Ramos (cell line): ENCODE data around the gene PTPRE.

ENCODE experiments used
- in situ Hi-C: fragments of 300-500 bp; cut with MboI; formaldehyde crosslinking; loops from one replicate; pipeline ENCODE4 v1.14.3; 2022; ENCODE audit warnings: low sequenced_read_pairs; ENCODE audit not compliant: unreplicated experiment

The PTPRE gene, protein sequence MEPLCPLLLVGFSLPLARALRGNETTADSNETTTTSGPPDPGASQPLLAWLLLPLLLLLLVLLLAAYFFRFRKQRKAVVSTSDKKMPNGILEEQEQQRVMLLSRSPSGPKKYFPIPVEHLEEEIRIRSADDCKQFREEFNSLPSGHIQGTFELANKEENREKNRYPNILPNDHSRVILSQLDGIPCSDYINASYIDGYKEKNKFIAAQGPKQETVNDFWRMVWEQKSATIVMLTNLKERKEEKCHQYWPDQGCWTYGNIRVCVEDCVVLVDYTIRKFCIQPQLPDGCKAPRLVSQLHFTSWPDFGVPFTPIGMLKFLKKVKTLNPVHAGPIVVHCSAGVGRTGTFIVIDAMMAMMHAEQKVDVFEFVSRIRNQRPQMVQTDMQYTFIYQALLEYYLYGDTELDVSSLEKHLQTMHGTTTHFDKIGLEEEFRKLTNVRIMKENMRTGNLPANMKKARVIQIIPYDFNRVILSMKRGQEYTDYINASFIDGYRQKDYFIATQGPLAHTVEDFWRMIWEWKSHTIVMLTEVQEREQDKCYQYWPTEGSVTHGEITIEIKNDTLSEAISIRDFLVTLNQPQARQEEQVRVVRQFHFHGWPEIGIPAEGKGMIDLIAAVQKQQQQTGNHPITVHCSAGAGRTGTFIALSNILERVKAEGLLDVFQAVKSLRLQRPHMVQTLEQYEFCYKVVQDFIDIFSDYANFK

DNA sequence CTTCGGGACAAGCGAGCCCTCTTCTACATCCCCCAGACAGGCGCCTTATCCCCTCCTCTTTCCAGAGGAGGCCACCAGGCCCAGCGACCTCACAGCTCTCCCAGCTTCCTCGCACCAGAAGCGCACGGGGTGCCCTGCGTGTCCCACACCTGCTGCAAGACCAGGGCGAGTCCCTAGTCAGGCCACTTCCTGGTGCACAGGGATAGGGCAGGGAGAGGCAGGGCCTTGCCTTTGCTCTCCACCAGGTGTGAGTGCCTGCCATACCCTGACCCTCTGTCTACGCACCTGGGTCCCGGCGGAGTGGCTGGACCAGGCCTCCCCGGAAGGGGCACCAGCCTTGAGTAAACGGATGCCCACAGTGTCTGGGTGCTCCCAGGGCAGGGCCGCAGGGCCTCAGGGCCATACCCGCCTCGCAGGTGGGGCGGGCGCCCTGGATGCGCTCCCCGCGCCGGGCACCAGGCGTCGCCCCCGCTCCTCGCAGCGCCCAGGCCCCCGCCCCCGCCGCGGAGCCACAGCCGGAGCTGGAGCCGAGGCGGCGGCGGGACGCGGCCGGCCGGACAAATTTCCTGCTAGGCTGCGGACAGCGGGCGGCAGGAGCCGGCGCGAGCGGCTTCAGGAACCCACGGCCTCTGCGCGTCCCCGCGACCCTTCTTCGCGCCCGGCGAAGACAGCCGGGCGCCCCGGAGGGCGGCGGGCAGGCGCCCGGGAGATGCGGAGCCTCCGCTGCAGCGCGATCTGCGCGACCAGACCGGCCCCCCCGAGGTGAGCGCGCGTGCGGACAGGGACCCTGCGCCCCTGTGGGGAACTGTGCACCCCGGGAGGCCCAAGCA is at the start of gene PTPRE:
TSS of gene PTPRE (plus strand) at position 556 of the 830 bp plus-strand sequence. CDS start 133,779 bp downstream, outside the sequence.
- in situ Hi-C loops: no loop called here

DNA sequence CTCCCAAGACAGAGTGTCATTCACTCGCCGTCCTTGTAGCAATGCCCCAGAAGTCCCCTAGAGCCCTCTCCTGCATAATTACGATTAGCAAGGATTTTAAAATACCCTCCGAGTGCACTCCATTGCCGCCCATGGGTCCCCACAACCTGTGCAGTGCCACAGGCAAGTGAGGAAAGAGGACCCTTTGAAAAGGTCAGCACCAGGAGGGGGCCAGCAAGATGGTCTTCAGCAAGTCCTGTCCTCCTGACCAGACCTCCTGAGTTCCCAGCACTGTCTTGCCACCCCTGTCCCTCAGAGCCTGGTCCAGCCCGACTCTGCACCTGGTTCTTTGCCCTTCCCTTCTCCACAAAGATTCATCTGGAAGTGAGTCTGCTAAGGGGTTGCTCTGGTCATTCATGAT is 46.3 kb upstream of the PTPRE start:
- in situ Hi-C loops: no loop called here

DNA sequence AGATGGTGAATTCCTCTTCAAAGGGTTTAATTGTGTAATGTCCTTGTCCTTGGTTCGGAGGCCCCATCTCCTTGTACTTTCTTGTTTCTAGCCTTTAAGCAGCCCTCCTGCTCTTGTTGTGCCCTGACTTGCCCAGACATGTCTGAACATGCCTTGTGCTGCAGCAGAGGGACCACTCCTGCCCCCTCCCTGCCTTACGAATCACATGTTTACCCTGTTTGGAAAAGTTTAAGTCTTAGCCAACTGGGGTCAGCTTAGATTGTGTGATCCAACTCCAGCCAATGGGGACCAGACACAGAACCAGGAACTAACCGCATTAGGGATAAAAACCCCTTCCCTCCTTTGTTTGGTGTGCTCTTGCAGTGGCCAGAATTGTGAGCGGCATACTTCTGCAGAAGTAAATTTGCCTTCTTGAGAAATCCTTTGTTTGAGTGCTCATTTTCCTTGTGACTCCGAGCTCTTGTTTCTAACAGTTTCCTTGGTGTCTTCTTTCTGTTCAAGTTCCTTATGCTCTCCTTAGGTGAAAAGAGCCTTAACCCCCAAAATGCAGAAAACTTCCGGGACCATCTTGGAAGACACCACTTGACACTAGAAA is 43.6 kb upstream of the PTPRE start:
- in situ Hi-C loops: no loop called here

DNA sequence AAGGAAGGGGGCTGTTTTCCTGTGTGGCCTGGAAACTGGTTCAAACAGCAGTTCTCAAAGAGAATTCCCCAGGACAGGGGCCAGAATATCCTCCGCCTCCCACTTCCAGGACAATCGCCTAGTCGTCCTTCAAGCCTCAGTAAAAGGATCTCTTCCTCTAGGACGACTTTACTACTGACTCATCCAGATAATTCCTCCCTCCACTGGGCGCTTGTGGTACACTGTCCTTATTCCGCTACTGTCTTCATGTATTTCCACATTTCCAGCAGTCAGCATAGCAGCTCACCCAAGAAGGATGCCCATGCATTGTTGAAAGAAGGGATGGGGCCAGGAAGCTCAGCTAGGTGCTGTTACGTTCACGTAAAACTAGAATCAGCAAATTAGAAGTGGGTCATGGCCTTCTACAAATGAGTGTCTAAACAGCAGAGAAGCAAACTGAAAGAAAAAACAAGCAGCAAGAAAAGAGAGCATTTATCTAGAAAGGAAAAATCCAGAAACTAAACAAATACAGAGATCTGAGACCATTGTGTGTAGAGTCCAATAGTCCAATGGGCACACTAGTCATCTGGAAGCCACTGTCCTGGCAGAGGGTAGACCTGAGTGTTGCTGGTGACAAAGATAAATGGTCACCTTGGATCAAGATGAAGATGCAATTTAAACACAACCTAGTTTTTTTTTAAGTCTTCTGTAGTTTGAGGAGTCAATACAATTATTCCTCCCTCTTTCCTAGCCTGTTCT is 40.5 kb upstream of the PTPRE start:
- in situ Hi-C loops: no loop called here

DNA sequence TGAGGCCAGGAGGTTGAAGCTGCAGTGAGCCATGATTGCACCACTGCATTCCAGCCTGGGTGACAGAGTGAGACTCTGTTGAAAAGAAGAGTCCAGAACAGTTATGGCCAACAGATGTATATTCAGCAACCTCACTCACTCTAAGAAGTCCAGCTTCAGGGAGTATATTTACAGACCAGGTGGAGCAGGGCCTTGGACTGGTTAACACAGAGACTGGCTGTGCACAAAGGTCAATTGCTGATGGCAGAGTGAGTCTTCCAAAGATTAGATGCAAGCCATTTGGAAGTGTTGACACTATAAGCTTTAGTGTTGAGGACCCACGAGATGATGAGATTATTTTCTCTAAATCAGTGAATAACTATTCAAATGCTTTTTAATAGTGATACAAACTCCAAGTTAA is 39.1 kb upstream of the PTPRE start:
- in situ Hi-C loops: no loop called here

DNA sequence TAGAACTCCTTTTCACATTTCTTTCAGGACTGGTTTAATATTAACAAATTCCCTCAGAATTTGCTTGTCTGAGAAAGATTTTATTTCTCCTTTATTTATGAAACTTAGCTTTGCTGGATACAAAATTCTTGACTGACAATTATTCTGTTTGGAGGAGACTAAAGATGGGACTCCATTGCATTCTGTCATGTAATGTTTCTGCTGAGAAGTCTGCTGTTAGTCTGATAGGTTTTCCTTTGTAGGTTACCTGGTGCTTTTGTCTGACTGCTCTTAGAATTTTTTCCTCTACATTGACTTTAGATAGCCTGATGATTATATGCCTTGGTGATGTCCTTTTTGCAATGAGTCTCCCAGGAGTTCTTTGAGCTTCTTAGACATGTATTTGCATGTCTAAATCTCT is 37.6 kb upstream of the PTPRE start:
- in situ Hi-C loops: no loop called here

DNA sequence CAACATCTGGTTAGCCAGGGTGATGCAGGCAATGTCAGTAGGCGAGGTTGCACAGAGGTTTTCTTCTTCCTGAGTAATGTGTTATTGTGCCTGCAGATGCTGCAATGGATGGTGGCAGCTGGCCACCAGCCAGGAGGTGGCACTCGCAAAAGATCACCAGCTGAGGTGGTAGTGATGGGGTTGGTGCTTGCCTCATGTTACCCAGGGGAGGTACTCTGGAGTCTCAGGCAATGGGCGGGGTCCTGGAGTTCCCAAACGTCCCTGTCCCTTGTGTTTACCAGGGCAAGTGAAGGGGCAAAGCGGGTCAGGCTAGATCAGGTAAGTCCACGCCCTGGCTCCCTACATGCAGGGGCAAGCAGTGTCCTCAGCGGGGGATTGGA is 35.3 kb upstream of the PTPRE start:
- in situ Hi-C loops: no loop called here

DNA sequence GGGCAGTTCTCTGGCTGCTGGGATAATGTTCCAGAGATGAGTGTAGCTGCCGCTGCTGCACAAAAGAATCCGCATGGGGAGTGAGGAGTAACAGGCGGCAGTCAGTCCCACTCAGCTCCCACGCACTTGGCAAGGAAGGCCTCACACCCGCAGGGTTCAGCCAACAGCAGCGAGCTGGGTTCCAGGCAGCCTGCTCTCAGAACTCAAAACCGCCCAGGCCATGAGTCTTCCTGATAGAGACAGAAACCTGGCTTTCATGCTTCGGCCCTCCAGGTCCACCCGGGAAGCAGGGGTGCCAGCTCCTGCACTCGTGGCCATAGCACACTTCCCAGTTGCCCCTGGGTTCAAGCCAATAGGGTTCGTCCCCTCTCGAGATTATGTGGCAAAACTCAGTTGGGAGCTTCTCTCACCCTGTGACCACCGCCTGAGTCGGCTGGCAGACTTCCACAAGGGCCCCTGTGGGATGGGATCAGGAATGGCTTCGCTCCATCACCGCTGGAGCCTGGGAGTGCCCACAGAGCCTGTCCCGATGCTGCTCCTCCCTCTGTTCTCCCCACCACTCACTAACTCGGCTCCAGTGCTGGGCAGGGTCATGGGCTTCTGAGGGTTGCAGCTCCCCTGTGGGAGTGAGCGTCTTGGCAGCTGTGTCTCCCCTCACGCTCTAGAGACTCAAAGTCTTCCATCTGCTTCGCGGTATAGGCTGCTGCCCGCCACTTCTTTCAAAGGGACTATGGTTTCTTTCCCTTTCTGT is 34.7 kb upstream of the PTPRE start:
- in situ Hi-C loops: no loop called here

DNA sequence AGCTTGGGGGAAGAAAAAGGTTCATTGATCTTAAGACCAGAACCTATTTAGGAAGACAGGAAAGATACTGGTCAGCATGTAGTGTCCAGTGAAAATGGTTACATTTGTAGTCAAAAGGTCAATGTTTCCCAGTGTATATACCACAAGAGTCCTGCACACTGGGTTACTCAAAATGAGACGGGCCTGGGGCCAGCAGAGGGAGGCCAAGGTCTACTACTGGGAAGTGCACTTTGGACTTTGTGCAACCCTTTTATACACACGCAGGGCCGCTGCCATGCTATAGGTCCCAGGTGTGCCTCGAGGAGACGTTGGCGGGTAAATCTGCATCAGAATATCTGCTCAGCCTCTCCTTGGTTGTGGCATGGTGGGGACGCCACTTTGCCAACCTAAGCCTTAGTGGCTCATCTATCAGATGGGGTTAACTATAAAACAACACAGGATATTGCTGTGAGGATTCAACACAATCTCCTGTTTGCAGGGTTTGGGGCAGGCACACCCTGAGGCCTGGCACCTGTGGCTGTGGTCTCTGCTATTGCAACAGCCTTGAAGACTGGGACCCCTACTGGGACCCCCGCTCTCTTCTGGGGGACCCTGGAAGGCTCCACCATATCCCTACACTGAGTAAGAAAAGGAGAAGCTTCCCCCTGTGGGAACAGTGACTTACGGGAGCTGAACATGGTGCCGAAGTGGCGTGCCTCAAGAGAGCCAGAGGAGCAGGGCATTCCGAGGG is 33.9 kb upstream of the PTPRE start:
- in situ Hi-C loops: no loop called here

DNA sequence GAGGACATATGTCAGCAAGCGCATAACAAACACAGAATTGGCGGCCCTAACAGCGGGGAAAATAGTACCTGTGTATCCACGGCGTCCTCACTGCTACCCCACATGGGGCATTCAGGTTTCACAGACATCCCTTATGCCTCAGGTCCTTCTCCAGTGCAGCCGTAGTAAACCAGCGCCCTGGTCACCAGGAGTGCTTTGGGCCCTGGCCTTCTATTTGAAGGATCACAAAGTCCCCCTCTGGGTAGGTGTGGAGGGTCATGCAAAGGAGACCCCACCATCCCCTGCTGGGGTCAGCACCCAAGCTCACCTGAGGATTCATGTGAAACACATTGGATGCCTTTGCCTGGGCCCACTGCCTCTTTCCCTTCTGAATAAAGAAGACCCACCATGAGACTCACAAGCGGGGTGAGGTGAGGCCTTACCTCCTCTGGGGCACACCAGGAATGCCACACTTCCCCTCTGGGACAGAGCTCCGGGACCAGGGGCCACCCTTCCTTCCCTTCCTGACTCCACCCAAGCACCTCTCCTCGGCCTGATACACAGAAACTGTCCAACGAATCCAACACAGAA is 32.9 kb upstream of the PTPRE start:
- in situ Hi-C loops: no loop called here

DNA sequence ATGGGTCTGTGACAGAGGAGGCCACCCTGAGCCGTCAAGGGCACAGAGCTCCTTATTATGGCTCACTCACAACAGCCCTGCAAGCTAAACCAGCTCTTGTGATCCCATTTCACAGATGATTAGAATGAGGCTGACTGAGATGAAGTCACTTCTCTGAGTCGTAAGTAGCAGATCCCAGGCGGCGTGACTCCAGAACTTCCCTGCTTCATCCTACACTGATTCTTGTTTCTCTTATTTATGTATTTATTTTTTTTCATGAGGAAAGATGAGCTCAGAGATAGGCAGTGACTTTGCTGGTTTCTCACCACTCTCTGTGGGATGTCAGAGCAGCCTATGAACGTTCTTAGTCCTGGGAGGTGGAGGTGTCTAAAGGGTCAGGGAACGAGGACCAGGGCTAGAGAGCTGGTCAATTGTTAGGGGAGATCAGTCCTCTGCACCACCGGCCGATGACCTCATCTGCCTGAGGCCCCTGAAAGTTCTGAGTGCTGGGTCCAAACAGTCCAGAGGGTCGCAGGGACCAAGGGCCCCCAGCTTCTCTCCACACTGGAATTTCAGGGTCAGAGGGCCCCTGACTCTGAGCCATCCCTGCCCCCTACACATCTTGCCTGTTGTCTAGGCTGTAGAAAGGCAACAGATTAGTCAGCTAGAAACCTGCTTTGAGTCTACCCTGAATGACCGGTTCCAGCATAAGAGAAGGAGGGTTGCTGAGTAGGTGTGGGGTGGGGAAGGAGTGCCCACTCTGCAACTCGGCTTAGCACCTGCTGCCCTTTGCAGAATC is 32.0 kb upstream of the PTPRE start:
- in situ Hi-C loops: no loop called here

DNA sequence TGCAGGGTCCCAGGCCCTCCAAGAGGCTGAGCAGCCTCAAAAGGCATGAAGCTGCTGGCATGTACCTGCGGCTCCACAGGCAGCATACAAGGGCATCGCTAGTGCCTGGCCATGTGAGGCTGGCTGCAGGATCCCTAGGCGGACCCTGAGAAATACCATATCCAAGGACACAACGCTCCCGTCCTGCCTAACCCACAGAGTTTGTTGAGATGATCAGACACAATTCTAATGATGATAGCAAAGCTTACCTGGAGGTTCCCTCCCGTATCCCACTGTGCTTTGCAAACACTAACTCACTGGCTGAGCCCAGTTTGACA is 31.5 kb upstream of the PTPRE start:
- in situ Hi-C loops: no loop called here

DNA sequence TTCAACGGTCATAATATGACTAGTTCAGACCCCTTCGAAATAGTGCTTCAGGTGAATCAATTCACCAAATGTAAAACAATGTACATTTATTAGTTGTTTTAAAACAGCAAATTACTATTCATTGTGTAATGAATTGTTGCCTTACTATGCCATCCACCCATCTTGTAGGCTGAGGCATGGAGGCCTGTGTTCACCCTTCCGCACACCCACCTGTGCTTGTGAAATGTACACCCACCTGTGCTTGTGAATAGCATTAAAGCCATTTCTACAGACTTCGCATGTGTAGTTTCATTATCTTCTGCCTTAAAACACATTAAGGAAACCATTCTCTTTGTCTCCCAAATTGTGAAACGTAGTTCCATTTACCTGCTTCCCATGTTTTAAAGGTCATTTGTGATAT is 31.0 kb upstream of the PTPRE start:
- in situ Hi-C loops: no loop called here

DNA sequence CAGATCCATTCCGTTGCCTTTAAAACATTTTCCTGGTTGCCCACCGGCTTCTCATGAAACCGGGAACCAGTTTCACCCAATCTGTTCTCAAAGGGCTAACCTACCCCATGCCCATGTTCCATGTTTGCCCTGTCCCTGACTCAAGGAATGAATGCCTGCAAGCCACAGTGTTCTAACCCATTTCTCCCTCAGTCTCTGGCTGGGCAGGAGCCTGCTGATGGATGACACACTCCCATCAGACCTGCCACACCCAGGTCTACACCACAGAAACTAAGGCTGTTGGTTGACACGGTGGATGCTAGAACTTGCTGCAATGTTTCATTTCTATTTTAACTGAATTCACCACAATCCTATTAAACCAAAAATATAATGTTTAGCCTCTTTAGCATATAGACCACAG is 29.8 kb upstream of the PTPRE start:
- in situ Hi-C loops: no loop called here

DNA sequence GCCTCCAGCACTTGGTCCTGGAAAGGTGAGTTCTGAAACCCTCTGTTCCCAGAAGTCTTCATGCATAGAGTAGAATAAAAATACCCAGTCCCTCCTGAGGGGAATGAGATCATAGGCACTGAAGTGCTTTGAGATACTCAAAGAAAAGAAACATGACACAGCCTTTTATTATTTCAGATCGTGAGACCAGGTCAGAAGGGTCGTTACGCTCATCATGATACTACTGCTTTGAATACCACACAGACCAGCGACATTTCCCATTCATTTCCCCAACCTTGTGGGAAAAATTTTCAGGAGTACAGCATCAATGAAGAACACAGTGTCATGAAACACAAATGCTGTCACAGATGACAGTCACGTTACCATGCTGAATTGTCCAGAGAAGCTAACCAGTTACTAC is 29.2 kb upstream of the PTPRE start:
- in situ Hi-C loops: no loop called here

DNA sequence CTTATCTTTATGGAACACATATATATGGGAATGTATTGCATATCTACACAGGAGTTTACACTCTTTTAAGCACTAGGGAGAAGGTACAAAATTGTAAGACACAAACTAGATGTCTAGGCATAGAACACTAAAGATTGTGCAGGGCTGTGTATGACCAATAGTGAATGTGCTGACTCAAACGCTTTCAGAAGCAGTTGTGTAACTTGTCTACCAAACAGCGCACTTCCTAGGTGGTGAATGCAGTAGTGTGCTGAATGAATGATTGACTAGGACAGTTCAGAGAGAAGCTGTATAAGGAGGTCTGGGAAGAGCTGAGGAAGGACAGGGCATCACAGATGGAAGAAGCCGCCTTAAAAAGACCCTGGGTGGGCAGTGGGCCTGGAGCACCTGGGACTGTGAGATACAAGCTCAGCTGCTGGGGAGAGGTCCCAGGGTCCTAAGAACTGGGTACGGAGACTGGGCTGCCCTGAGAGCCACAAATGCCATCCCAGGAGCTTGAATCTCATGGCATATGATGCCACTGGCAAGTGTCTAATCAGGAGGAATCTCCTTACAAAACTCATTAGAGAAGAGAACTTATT is 28.3 kb upstream of the PTPRE start:
- in situ Hi-C loops: no loop called here

DNA sequence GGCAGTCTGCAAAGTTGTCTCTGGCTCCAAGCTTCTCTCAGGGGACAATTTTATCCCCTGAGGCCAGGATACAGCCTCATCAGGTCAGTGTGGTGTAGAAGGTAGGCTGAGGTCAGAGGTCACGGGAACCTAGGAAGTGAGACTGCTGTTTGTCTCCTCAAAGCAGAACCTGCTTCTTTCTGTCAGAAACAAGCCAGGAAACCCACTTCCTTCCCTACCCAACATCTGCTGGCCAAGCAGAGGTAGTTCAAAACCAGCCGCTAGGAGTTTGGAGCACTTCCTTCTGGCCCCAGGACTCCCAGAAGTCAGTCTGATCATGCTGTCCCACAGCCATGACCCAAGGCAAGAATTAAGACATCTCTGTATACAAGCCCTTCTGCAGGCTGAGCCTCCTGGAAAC is 26.3 kb upstream of the PTPRE start:
- in situ Hi-C loops: no loop called here
